D341Med (cell line): ENCODE data around the gene FAM193B.

Experiments used
- DNase-seq: peaks from one replicate; pipeline ENCODE4 v3.0.0; 2012; ENCODE audit warnings: low spot score

Gene FAM193B

DNA sequence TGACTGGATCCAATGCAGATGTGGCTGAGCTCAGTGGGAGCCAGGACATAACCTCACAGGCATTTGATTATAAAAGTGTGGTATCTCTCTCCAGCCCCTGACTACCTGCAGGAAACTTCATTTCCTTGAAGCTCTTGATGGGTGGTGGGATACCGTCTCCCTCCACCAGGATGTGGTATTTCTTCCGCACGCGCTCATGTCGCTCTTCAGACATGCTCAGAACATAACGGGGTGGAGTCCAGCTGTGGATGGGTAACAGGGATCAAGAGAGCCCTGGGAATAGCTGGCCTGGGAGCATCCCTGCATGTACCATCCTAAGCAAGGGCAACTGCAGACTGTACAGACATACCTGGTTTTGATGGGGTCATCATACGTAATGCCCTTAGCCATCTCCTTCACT, 38.8 kb downstream of the FAM193B start:
- no peak for DNase-seq

DNA sequence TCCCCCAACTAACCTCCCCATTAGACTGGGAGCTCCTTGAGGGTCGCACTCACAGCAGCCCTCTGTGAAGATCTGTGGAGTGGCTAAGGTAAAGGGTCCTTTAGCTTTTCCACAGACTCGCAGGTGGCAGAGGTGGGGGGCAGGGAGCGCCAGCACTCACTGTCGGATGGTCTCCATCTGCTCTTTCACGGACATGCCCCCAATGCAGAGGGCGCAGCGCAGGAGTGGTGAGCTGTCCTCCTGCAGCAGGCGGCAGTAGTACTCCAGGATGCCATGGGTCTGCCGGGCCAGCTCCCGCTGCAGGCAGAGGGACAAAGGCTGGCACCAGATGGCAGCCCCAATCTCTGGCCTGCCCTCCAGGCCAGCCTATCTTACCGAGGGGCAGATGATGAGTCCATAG, 39.8 kb downstream of the FAM193B start:
- no peak for DNase-seq

- no peak for DNase-seq
Observed at GRCh38 chr5:177513500-177513899, 40.9 kb downstream of the FAM193B start.

DNA sequence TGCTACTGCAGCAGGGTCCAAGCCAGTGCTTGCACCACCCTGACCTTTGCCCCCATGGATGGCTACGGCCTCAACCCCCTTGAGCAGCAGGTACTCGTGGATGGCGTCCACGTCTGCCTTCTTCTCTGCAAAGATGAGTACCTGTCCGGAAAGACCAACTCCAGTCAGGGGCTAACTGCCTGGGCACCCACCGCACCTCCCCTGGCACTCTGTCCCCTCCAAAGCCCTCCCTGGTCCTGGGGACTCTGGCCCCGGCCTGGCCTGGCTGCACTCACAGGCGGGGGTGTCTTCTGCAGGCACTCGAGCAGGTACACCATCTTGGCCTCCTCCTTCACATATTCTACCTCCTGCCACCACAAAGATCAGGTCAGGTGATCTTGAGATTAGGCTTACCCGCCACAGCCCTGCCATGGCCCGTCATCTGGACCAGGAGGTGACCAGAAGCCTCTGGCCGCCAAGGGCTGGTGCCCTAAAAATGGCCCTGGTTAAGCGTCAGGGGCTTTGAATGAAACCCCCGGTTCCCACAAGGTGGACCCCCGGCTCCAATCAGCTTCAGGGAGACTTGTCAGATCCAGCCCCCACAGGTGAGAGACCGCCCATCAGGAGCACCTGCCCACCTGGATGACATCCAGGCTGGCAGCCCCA, 41.5 kb downstream of the FAM193B start:
- no peak for DNase-seq

DNA sequence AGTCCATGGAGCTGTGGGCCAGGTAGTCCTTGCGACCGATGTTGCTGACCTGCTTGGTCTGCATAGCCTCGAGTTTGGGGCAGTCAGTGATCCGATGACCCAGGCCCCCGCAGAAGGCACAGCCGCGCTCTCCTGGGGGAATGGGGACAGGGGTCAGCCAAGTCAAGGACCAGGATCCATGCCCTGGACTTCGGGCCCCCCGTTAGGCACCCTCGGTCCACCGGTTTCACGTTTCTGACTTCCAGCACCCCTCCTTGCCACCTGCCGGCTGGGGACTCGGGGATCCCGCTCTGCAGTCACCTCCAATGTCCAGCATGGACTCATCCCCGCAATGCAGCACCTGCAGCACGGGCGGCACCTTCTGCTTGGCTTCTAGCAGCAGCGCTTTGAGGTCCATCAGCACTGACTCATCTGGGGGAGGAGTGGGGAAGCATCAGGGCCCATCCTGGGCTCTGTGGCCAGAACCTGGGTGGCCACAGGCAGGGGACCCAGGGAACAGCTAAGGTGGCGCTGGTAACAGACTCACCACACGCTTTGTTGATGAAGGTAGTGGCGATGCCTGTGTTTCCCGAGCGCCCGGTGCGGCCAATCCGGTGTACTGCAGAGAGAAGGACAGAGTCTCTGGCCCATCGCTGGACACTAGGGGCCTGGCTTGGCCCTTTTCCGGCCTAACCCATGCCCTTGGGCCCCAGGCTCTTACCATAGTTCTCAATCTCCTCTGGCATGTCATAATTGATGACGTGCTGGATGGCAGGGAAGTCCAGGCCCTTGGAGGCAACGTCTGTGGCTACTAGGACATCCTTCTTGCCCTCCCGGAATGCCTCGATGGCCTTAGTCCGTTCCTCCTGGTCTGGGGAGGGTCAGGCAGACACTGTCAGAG, 42.3 kb downstream of the FAM193B start:
- no peak for DNase-seq

- DNase-seq, result no peak
Observed at GRCh38 chr5:177511181-177511580, 43.2 kb downstream of the FAM193B start.

GRCh38 chr5:177510567-177511053, 43.8 kb downstream of the FAM193B start:
- no peak for DNase-seq

- DNase-seq, result no peak
Observed at GRCh38 chr5:177509991-177510566, 44.3 kb downstream of the FAM193B start.

DNA sequence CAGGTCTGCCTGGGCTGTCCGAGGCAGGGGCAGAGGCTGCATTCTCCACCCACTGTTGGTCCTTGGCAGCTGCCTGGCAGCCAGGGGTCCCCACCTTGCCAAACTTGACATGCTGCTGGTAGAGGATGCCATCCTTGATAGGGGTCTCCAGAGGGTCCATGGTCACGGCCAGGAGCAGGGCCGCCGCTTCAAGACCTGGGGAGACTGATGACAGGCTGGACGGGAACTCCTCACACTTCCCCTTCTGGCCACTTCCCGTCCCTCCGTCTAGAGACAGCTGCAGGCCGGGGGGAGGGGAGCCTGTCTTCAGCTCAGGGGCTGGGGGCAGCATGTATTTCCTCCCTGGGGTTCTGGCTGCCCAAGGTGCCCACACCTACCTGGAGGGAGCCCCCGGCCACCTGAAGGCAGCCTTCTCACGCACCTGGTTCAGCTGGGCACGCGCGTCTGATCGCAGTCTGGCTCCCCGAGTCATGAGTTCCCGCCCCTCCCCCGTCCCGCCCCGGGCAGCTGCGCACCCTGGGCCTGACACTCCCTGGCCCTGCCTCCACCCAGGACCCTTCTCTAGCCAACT, 44.9 kb downstream of the FAM193B start, which contains the start of gene DOK3:
DOK3 (minus strand) TSS at position 446 of the 571 bp plus-strand sequence; CDS start at position 160, 286 bp downstream.
- no peak for DNase-seq

GRCh38 chr5:177508837-177509236, 45.5 kb downstream of the FAM193B start:
- DNase-seq, result no peak

DNA sequence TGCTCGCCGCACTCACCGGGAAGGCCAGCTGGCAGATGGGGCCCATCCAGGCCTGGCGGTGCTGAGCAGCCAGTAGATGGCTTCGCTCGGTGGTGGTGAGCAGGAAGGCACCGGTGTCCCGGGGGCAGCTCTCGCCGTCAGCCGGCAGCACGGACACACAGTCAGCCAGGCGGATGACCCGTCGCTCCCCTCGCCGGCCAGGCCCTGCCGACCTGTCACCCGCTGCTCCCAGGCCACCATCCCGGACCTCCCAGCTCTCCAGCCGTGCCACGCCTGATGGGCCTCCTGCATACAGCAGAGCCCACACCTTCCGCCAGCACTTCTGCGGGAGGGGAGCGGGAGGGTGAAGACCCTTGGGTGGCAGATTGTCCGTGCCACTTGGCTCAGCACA, 46.1 kb downstream of the FAM193B start:
- DNase-seq, result no peak

- no peak for DNase-seq
Observed at GRCh38 chr5:177507596-177508220, 46.7 kb downstream of the FAM193B start.

- DNase-seq, result no peak
Observed at GRCh38 chr5:177507165-177507564, 47.2 kb downstream of the FAM193B start.

GRCh38 chr5:177505075-177505474, 49.3 kb downstream of the FAM193B start:
- DNase-seq, result no peak

DNA sequence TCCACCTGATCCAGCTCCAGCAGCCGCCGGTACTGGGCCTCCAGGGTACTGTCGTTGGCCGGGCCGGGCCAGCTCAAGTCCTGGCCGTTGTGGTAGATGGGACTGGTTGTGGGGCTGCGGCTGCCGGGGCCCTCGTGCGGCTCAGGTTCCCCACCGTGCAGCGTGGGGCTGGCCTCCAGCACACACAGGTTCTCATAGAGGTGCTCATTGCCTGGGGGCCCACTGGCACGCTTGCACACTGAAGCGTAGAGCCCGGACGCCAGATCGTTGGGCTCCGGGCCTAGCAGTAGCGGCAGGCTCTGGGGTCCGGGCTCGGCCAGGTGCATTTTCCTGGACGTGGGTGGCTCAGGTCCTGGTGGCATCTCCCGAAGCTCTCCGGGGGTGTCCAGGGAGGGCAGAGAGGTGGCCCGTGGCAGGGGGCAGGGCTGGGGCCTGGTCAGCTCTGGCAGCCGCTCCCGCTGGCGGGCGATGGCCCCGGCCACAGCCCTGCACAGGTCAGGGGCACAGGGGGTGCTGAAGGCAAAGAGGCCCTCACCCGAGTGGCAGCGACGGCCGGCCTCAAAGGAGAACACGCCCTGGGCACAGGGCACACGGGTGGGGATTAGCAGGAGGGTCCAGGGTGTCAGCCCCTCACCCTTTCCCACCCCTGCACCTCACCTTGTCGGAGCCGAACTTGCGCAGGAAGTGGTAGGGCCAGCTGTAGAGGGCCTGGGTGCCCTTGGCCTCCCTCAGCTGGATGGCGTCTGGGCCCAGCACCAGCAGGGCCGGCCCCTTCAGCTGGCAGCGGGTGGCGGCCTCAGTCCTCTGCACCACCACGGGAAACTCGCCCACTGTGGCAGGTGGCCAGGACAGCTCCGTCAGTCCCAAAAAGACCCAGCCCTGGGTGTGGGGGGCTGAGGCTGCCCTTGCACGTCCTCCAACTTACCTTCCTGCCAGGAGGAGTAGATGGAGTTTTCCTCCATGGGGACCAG, 50.0 kb downstream of the FAM193B start:
- no peak for DNase-seq

GRCh38 chr5:177503351-177504085, 50.8 kb downstream of the FAM193B start:
- DNase-seq, result no peak

DNA sequence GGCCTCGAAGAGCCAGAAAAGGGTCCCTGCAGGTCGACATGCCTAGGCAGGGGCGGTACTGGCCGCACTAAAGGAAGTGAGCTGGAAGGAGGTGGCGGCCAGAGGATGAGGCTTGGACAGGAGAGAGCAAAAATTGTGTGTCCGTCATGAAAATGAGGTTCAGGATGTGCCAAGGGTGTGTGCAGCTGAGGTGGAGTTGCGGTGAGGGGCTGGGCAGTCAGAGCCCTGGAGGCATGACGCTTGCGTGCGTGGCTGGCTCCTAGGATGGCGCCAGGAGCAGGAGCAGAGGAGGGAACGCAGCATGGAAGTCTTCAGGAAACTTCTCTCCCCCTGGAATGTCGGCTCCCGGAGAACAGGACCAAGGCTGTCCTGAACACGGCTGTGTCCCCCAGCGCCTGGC, 51.5 kb downstream of the FAM193B start:
- DNase-seq, result no peak

DNA sequence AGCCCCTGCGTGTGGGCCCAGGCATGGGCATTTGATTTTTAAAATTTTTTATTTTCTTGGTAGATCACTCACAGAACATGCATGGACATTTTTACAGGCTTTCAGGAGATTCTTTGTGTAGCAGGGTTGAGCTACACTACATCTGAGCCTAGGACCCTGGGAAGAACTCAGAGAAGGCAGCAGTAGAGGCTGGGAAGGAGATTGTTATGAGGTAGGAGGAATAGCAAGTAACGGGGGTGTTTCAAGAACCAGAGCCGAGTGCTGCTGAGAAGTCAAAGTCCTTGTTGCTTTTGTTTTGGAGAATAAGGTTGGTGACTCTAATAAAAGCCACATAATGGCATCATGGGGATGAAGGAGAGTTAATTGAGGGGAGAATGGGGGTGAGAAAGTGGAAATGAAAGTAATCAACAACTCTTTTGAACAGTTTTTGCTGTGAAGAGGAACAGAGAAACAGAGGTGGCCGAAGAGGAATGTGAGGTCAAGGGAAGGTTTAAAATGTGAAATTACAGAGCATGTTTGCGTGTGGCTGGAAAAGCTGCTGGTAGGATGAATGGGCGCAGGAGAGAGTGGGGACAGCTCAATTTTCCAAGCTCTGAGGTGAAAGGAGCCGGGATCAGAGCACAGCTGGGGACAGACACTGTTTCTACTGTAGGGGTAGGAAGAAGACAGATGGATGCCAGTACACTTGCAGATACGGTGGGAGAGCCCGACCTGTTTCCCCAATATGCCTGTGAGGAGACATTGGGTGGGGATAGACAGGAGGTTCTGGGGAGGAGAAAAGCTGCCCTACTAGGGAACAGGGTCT, 52.3 kb downstream of the FAM193B start:
- DNase-seq, result no peak
